SH-SY5Y (cell line): ENCODE results near the gene ATG2A.
A peak's percentile ranks its signal among the peaks of the same experiment; 100 is the strongest.

ENCODE experiments used
- GATA2 ChIP-seq: IDR thresholded peaks from 2 replicates; pipeline ENCODE4 v1.6.1; 2011; ENCODE audit warnings: mild to moderate bottlenecking, low read depth, low read length
- GATA3 ChIP-seq: IDR thresholded peaks from 2 replicates; pipeline ENCODE4 v1.6.1; 2011; ENCODE audit warnings: low read depth, mild to moderate bottlenecking, low read length, moderate library complexity

DNA sequence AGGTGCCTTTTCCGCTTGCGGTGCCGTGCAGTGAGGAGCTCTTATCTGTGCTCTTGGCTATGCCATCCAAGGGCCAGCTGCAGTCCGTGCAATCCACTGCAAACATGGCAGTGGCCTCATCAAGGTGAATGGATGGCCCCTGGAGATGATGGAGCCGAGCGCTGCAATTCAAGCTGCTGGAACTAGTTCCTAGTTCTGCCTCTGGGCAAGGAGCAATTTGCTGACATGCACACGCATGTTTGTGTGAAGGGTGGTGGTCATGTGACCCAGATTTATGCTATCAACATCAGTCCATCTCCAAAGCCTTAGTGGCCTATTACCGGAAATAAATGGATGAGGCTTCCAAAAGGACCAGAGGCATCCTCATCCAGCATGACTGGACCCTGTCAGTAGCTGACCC is 35.5 kb downstream of the ATG2A start:
- TF ChIP-seq GATA2, result peak; percentile 50; the same call in 1 of the 2 replicates
- no peak for TF ChIP-seq GATA3
